ENCODE measurements around the gene GMDS. TPM values are rescaled to one million over a fixed set of nuclear protein-coding genes. Genes with fewer than 3 reads are reported as not detected.

Gene GMDS
- polyA plus RNA-seq, 1 of the 3 experiments (the other 2 are of a cell fraction), result 12.3 TPM

- Histone ChIP-seq H4K20me1 (ENCODE audit: insufficient read depth) (no peaks in the 10 kb centered on the region), H3K9ac (no peak overlapping the region), H3K4me1 (ENCODE audit: control insufficient read depth in 1 of 2, insufficient read depth in 2 of 2, low read depth in 1 of 2, low read length in 1 of 2) (peaks cover 0 to 16% of the 10 kb centered on the region in 2 experiments; a peak in 2 of 4 replicates), H2AFZ (ENCODE audit: low read depth) (no peak overlapping the region), H3K4me3 (ENCODE audit: low read depth in 2 of 2, low read length in 1 of 2) (no peak overlapping the region), H3K9me3 (no peaks in the 10 kb centered on the region), H3K79me2 (ENCODE audit: insufficient read depth) (no peaks in the 10 kb centered on the region), H3K9me2 (no peaks in the 10 kb centered on the region), H3K36me3 (replicated peaks in 1 of 2; ENCODE audit: control insufficient read depth in 1 of 2, insufficient read depth in 2 of 2, low read length in 1 of 2) (peaks cover 0 to 2% of the 10 kb centered on the region in 2 experiments), H3K4me2 (no peak overlapping the region), H3K27ac (ENCODE audit: low read depth in 2 of 2, low read length in 1 of 2) (peak overlapping the region in 1 of 2 experiments; percentile 39; a peak in 1 of 4 replicates), H3K27me3 (ENCODE audit: insufficient read depth) (no peaks in the 10 kb centered on the region), H3F3A (replicated peaks; ENCODE audit: insufficient read depth) (no peaks in the 10 kb centered on the region)
- ChIA-PET CTCF (interaction anchor here (1.3 to 2.5 kb wide), 3 partner anchors 11 to 476 kb away, joined by 4 to 9 read pairs (median 5); no protein-coding TSS in a partner anchor), POLR2A (no interaction called here)
- peak; percentile 67 for DNase-seq
- TF ChIP-seq, protein P1, sequence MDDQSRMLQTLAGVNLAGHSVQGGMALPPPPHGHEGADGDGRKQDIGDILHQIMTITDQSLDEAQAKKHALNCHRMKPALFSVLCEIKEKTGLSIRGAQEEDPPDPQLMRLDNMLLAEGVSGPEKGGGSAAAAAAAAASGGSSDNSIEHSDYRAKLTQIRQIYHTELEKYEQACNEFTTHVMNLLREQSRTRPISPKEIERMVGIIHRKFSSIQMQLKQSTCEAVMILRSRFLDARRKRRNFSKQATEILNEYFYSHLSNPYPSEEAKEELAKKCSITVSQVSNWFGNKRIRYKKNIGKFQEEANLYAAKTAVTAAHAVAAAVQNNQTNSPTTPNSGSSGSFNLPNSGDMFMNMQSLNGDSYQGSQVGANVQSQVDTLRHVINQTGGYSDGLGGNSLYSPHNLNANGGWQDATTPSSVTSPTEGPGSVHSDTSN (IDR thresholded peaks at IDR 0.05), result peak; percentile 72
- no peak for TF ChIP-seq CHD2 (IDR thresholded peaks at IDR 0.05; ENCODE audit: low read length, partially characterized antibody)
- peak; percentile 35; the same call in 1 of the 2 replicates for TF ChIP-seq TCF12 (IDR thresholded peaks at IDR 0.05)
- 54% methylated on average over 10 of the region's 10 CpGs for WGBS (ENCODE audit: low lambda C conversion rate)
Measured at GRCh38 chr6:1627827-1628560, 617.4 kb downstream of the GMDS start.

DNA sequence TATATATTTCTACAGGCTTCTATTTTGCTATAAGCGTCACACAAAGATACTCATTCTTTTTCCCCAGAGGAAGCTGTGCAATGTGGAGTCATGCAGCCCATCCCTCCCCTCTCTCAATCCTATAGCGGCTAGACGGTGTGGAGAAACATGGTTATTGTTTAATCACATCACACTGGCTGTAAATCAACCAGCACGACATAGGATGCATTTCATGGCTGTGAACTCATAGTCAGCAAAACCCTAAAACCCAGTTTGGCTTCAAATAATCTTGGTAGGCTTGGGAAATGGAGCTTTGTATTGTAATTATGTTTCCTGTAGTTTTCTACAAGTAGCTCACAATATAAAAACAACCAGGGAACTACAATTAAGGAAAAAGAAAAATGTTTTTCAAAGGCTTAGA lies 618.9 kb downstream of the GMDS start:
- 74% methylated on average over 4 of the region's 4 CpGs for WGBS (ENCODE audit: low lambda C conversion rate)
- Histone ChIP-seq H3K36me3 (replicated peaks in 1 of 2; ENCODE audit: control insufficient read depth in 1 of 2, insufficient read depth in 2 of 2, low read length in 1 of 2) (peaks cover 0 to 2% of the 10 kb centered on the region in 2 experiments), H3K27ac (ENCODE audit: low read depth in 2 of 2, low read length in 1 of 2) (no peak overlapping the region), H2AFZ (ENCODE audit: low read depth) (no peak overlapping the region), H4K20me1 (ENCODE audit: insufficient read depth) (no peaks in the 10 kb centered on the region), H3K9me3 (no peaks in the 10 kb centered on the region), H3K9me2 (no peaks in the 10 kb centered on the region), H3K4me3 (ENCODE audit: low read depth in 2 of 2, low read length in 1 of 2) (no peak overlapping the region), H3K4me1 (ENCODE audit: control insufficient read depth in 1 of 2, insufficient read depth in 2 of 2, low read depth in 1 of 2, low read length in 1 of 2) (peaks cover 0 to 25% of the 10 kb centered on the region in 2 experiments; a peak in 2 of 4 replicates), H3F3A (replicated peaks; ENCODE audit: insufficient read depth) (no peaks in the 10 kb centered on the region), H3K4me2 (no peak overlapping the region), H3K9ac (no peak overlapping the region), H3K79me2 (ENCODE audit: insufficient read depth) (no peaks in the 10 kb centered on the region), H3K27me3 (ENCODE audit: insufficient read depth) (no peaks in the 10 kb centered on the region)
- DNase-seq, result no peak
- ChIA-PET POLR2A (no interaction called here), CTCF (interaction anchor here (0.7 to 2.5 kb wide), 4 partner anchors 9 to 478 kb away, joined by 3 to 9 read pairs (median 3); no protein-coding TSS in a partner anchor)
- TF ChIP-seq, protein P1 (IDR thresholded peaks at IDR 0.05), result no peak
- TF ChIP-seq REST (IDR thresholded peaks at IDR 0.05; ENCODE audit: low read depth, low read length) (no peak), JUND (IDR thresholded peaks at IDR 0.05) (no peak), GATA2 (CRISPR knock-in tag; IDR thresholded peaks at IDR 0.05) (no peak), MAX (IDR thresholded peaks at IDR 0.05; ENCODE audit: low read depth) (no peak), RAD21 (IDR thresholded peaks at IDR 0.05; ENCODE audit: low read length) (no peak), USF2 (IDR thresholded peaks at IDR 0.05; ENCODE audit: borderline replicate concordance, low read depth, low read length) (no peak), SMC3 (IDR thresholded peaks at IDR 0.05; ENCODE audit: low read depth, low read length) (no peak), NRF1 (IDR thresholded peaks at IDR 0.05; ENCODE audit: low read depth, low read length) (no peak), YY1 (IDR thresholded peaks at IDR 0.05; ENCODE audit: low read depth) (no peak), CHD2 (IDR thresholded peaks at IDR 0.05; ENCODE audit: low read length, partially characterized antibody) (no peak), RFX5 (IDR thresholded peaks at IDR 0.05; ENCODE audit: low read length) (no peak), FOSL2 (IDR thresholded peaks at IDR 0.05; ENCODE audit: borderline replicate concordance, low read depth) (no peak), EZH2phosphoT487 (IDR thresholded peaks at IDR 0.05; ENCODE audit: borderline replicate concordance, low read depth) (no peak), NFIC (IDR thresholded peaks at IDR 0.05; ENCODE audit: borderline replicate concordance) (no peak)
- TF ChIP-seq, protein P2, sequence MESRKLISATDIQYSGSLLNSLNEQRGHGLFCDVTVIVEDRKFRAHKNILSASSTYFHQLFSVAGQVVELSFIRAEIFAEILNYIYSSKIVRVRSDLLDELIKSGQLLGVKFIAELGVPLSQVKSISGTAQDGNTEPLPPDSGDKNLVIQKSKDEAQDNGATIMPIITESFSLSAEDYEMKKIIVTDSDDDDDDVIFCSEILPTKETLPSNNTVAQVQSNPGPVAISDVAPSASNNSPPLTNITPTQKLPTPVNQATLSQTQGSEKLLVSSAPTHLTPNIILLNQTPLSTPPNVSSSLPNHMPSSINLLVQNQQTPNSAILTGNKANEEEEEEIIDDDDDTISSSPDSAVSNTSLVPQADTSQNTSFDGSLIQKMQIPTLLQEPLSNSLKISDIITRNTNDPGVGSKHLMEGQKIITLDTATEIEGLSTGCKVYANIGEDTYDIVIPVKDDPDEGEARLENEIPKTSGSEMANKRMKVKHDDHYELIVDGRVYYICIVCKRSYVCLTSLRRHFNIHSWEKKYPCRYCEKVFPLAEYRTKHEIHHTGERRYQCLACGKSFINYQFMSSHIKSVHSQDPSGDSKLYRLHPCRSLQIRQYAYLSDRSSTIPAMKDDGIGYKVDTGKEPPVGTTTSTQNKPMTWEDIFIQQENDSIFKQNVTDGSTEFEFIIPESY (IDR thresholded peaks at IDR 0.05; ENCODE audit: borderline replicate concordance, low read depth), result no peak

Data from SK-N-SH (cell line).